Aorta (tissue), 5 donors: Measurements from ENCODE around the gene ZFHX3. TPM values are rescaled to one million over a fixed set of nuclear protein-coding genes. Genes with fewer than 3 reads are reported as not detected.

Experiments
- ATAC-seq: fragments of 200-7000 bp; cut with Tn5 transposase; one replicate; pipeline ENCODE4 v1.9.1; 2022; ENCODE audit warnings: moderate library complexity; ENCODE audit not compliant: low FRiP score
- DNase-seq, 2 donors: peaks; one replicate each; pipeline ENCODE4 v3.0.0-alpha.2; 2020
- H3K27ac ChIP-seq, 2 donors: one replicate each; pipeline ENCODE4 v1.5.1; 2013; ENCODE audit warnings: low read length in 2 of 2, mild to moderate bottlenecking in 2 of 2, moderate library complexity in 2 of 2, control low read depth in 1 of 2, inconsistent platforms in 1 of 2, low read depth in 1 of 2
- H3K27me3 ChIP-seq, 2 donors: one replicate each; pipeline ENCODE4 v1.6.1; 2013; ENCODE audit warnings: control low read depth in 1 of 2, low read length in 1 of 2, mild to moderate bottlenecking in 1 of 2, moderate library complexity in 1 of 2; ENCODE audit not compliant: insufficient read depth in 2 of 2, control insufficient read depth in 1 of 2
- H3K36me3 ChIP-seq, 2 donors: one replicate each; pipeline ENCODE4 v1.6.1; 2013; ENCODE audit warnings: control low read depth in 1 of 2, low read length in 1 of 2, mild to moderate bottlenecking in 1 of 2; ENCODE audit not compliant: insufficient read depth in 2 of 2, control insufficient read depth in 1 of 2
- H3K4me1 ChIP-seq, 2 donors: one replicate each; pipeline ENCODE4 v1.6.1; 2013; ENCODE audit warnings: low read length in 2 of 2, control low read depth in 1 of 2, mild to moderate bottlenecking in 1 of 2, moderate library complexity in 1 of 2; ENCODE audit not compliant: insufficient read depth in 2 of 2, control insufficient read depth in 1 of 2
- H3K4me3 ChIP-seq, 2 donors: one replicate each; pipeline ENCODE4 v1.5.1; 2013; ENCODE audit warnings: low read length in 2 of 2, control low read depth in 1 of 2, mild to moderate bottlenecking in 1 of 2
- H3K9me3 ChIP-seq: one replicate; pipeline ENCODE4 v1.6.1; 2013; ENCODE audit warnings: mild to moderate bottlenecking, low read length; ENCODE audit not compliant: control insufficient read depth
- WGBS, 2 donors: extraction: QIAGEN DNeasy Blood & Tissue Kit; methylation state at CpG; one replicate each; pipeline ENCODE4 v1.1.7; 2013; 5-methylcytosine and 5-hydroxymethylcytosine counted together
- intact Hi-C, 2 donors: fragments of 100-400 bp; cut with DNase I; formaldehyde crosslinking; loops; one replicate each; pipeline versions ENCODE4 v1.14.2 to v1.15.0; 2022
- polyA plus RNA-seq, 2 donors: library from polyadenylated mRNA; stranded (reverse); fragments of 200-250 nt; gene quantifications; one replicate each; pipeline ENCODE4 v1.2.3, GENCODE V29; 2013
- total RNA-seq, 2 donors: library from RNA; stranded (reverse); fragmentation: NEBNext Ultra II Directional; extraction: Animal tissue kit (Norgen Biotek cat#: 25700); gene quantifications; one replicate each; pipeline ENCODE4 v1.2.1, GENCODE V29; 2021
- donor health status: healthy with polysubstance abuse.
- donor health status: Bipolar disorder and iron deficiency.
- donor health status: DM: no; HTN: no; CAD: no.
- donor health status: DM: no; HTN: no; CAD: no.
- donor health status: DM: yes; HTN: yes; CAD: no.

ZFHX3 gene
- total and polyA plus RNA-seq, 4 donors = 4.3 to 96.9 (median 37.7) TPM

GRCh38 chr16:73054498-73054812 lies 6.5 kb upstream of the ZFHX3 start:
- Histone ChIP-seq H3K4me3 (peak overlapping the region in 1 of 2 donors; percentile 9), H3K9me3 (no peaks in the 10 kb centered on the region), H3K36me3 (no peaks in the 10 kb centered on the region), H3K4me1 (peaks cover 0 to 2% of the 10 kb centered on the region in 2 donors), H3K27ac (peak overlapping the region; percentile 78 to 100), H3K27me3 (no peaks in the 10 kb centered on the region)
- no peak for DNase-seq
- WGBS, 2 donors = 15 to 18% methylated on average over 6 of the region's 6 CpGs
- no peak for ATAC-seq
- intact Hi-C loops = loop anchor here (5.0 kb wide), 3 partner anchors 67 to 207 kb away; no protein-coding TSS in a partner anchor

- DNase-seq (no peak), ATAC-seq (no peak)
- H3K27me3 ChIP-seq = no peaks in the 10 kb centered on the region
- H3K36me3 ChIP-seq = no peaks in the 10 kb centered on the region
- peak overlapping the region; percentile 97 to 100 for H3K27ac ChIP-seq
- intact Hi-C loops = loop anchor here (5.0 kb wide), 3 partner anchors 67 to 207 kb away; no protein-coding TSS in a partner anchor
- peaks cover 0 to 2% of the 10 kb centered on the region in 2 donors for H3K4me1 ChIP-seq
- WGBS, 2 donors = 8 to 12% methylated on average over 10 of the region's 10 CpGs
- H3K9me3 ChIP-seq = no peaks in the 10 kb centered on the region
- no peak overlapping the region for H3K4me3 ChIP-seq
Measured at GRCh38 chr16:73054125-73054484, 6.2 kb upstream of the ZFHX3 start.

- Histone ChIP-seq H3K4me3 (peak overlapping the region in 1 of 2 donors; percentile 31), H3K9me3 (no peaks in the 10 kb centered on the region), H3K27me3 (no peaks in the 10 kb centered on the region), H3K27ac (peak overlapping the region; percentile 97 to 100), H3K4me1 (peaks cover 0 to 2% of the 10 kb centered on the region in 2 donors), H3K36me3 (no peaks in the 10 kb centered on the region)
- ATAC-seq (no peak), DNase-seq (no peak)
- intact Hi-C loops = loop anchor here (5.0 kb wide), 3 partner anchors 66 to 206 kb away; no protein-coding TSS in a partner anchor
- WGBS, 2 donors = 6 to 9% methylated on average over 16 of the region's 16 CpGs
Measured at GRCh38 chr16:73053364-73054124, 5.6 kb upstream of the ZFHX3 start.

GRCh38 chr16:73053038-73053363 lies 5.1 kb upstream of the ZFHX3 start:
- no peak for ATAC-seq
- no peaks in the 10 kb centered on the region for H3K27me3 ChIP-seq
- H3K9me3 ChIP-seq = no peaks in the 10 kb centered on the region
- 2 to 13% methylated on average over 4 of the region's 4 CpGs for WGBS, 2 donors
- H3K4me1 ChIP-seq = peaks cover 0 to 2% of the 10 kb centered on the region in 2 donors
- peak overlapping the region; percentile 99 to 100 for H3K27ac ChIP-seq
- intact Hi-C loops = loop anchor here (5.0 kb wide), 3 partner anchors 66 to 206 kb away; no protein-coding TSS in a partner anchor
- no peak for DNase-seq
- peak overlapping the region in 1 of 2 donors; percentile 31 for H3K4me3 ChIP-seq
- no peaks in the 10 kb centered on the region for H3K36me3 ChIP-seq

GRCh38 chr16:73052576-73052975 lies 4.6 kb upstream of the ZFHX3 start:
- Histone ChIP-seq H3K9me3 (no peaks in the 10 kb centered on the region), H3K36me3 (no peaks in the 10 kb centered on the region), H3K27ac (peak overlapping the region; percentile 99 to 100), H3K4me1 (peaks cover 0 to 2% of the 10 kb centered on the region in 2 donors), H3K27me3 (no peaks in the 10 kb centered on the region), H3K4me3 (peak overlapping the region in 1 of 2 donors; percentile 31)
- WGBS, 2 donors = 2 to 9% methylated on average over 9 of the region's 9 CpGs
- ATAC-seq (no peak), DNase-seq (no peak)
- intact Hi-C loops = loop anchor here (5.0 kb wide), 3 partner anchors 65 to 205 kb away; no protein-coding TSS in a partner anchor

GRCh38 chr16:73051961-73052360 lies 4.0 kb upstream of the ZFHX3 start:
- no peak for ATAC-seq
- H3K27ac ChIP-seq = peak overlapping the region; percentile 84 to 100

GRCh38 chr16:73051226-73051625 lies 3.3 kb upstream of the ZFHX3 start:
- H3K27ac ChIP-seq = peak overlapping the region; percentile 52 to 100
- no peaks in the 10 kb centered on the region for H3K36me3 ChIP-seq

More at GRCh38 chr16:73051961-73052360, 4.0 kb upstream of the ZFHX3 start:
- no peaks in the 10 kb centered on the region for H3K9me3 ChIP-seq
- 34 to 36% methylated on average over 9 of the region's 9 CpGs for WGBS, 2 donors
- no peaks in the 10 kb centered on the region for H3K27me3 ChIP-seq
- DNase-seq = no peak
- H3K4me3 ChIP-seq = no peak overlapping the region
- no peaks in the 10 kb centered on the region for H3K36me3 ChIP-seq
- intact Hi-C loops = loop anchor here (5.0 kb wide), 3 partner anchors 65 to 205 kb away; no protein-coding TSS in a partner anchor
- H3K4me1 ChIP-seq = peaks cover 0 to 2% of the 10 kb centered on the region in 2 donors

GRCh38 chr16:73050201-73051099 lies 2.5 kb upstream of the ZFHX3 start:
- 5 to 7% methylated on average over 11 of the region's 11 CpGs for WGBS, 2 donors

More at GRCh38 chr16:73051226-73051625, 3.3 kb upstream of the ZFHX3 start:
- no peaks in the 10 kb centered on the region for H3K9me3 ChIP-seq
- intact Hi-C loops = loop anchor here (5.0 kb wide), 3 partner anchors 64 to 204 kb away; no protein-coding TSS in a partner anchor
- peaks cover 0 to 2% of the 10 kb centered on the region in 2 donors for H3K4me1 ChIP-seq
- no peak for ATAC-seq
- DNase-seq = no peak
- whole genome bisulfite sequencing, 2 donors = 3 to 4% methylated on average over 5 of the region's 5 CpGs
- no peaks in the 10 kb centered on the region for H3K27me3 ChIP-seq
- H3K4me3 ChIP-seq = no peak overlapping the region

More at GRCh38 chr16:73050201-73051099, 2.5 kb upstream of the ZFHX3 start:
- Histone ChIP-seq H3K4me1 (peaks cover 0 to 2% of the 10 kb centered on the region in 2 donors), H3K4me3 (no peak overlapping the region), H3K9me3 (no peaks in the 10 kb centered on the region), H3K36me3 (no peaks in the 10 kb centered on the region), H3K27me3 (no peaks in the 10 kb centered on the region), H3K27ac (peak overlapping the region; percentile 95 to 100)
- intact Hi-C loops = loop anchor here (5.0 kb wide), 3 partner anchors 63 to 203 kb away; no protein-coding TSS in a partner anchor
- ATAC-seq (no peak), DNase-seq (no peak)
